HFF-Myc (cell line): ENCODE data around the gene PIP5K1A.
"Not testable (repeated sequence)": the region's sequence is repeated elsewhere in the genome, so short reads cannot be mapped to it uniquely, and the experiment has no call there.

Experiments used
- DNase-seq: peaks from one replicate; pipeline ENCODE4 v3.0.0-alpha.2; 2011; ENCODE audit warnings: low read depth; ENCODE audit errors: extremely low read depth
- H3K4me3 ChIP-seq: replicated peaks from 2 replicates; pipeline ENCODE4 v1.5.1; 2011; ENCODE audit warnings: low read depth, mild to moderate bottlenecking, control low read depth, low read length
- CTCF ChIP-seq: IDR thresholded peaks from 2 replicates; pipeline ENCODE4 v1.5.1; 2012; ENCODE audit warnings: mild to moderate bottlenecking, low read depth, low read length, control low read depth; ENCODE audit errors: missing control alignments

The PIP5K1A gene

GRCh38 chr1:151192047-151192446, 6.3 kb upstream of the PIP5K1A start:
- no peak for DNase-seq
- no peak for TF ChIP-seq CTCF
- no peak overlapping the region for H3K4me3 ChIP-seq

DNA sequence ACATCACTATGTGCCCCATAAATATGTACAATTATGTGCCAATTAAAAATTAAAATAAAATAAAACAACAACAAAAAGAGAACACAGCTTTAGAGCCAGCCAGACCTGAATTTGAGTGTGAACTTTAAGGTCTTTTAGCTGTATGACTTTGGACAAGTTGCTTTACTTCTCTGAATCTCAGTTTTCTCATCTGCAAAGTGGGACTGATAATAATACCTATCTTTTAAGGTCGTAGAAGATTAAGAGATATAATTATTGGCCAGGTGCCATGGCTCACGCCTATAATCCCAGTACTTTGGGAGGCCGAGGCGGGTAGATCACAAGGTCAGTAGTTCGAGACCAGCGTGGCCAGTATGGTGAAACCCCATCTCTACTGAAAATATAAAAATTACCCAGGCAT, 5.0 kb upstream of the PIP5K1A start:
- no peak overlapping the region for H3K4me3 ChIP-seq
- TF ChIP-seq CTCF: no peak
- no peak for DNase-seq

DNA sequence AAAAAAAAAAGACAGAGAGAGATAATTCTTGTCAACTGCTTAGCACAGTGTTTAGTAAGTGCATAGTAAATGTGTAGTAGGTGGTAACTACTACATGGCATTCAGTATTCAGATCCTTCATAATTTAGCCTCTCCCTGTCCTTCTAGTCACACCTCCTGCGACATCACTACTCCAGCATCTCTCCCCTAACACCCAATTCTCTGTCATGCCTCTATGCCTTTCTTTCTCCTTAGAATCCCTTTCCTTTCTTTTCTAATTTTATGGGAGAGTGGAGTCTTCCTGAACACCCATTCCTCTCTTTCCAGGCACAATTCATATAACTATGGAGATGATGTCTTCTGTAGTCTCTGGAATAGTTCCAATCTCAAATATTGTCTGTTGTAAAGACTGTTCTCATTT, 4.5 kb upstream of the PIP5K1A start:
- no peak for DNase-seq
- H3K4me3 ChIP-seq: no peak overlapping the region
- TF ChIP-seq CTCF: no peak

DNA sequence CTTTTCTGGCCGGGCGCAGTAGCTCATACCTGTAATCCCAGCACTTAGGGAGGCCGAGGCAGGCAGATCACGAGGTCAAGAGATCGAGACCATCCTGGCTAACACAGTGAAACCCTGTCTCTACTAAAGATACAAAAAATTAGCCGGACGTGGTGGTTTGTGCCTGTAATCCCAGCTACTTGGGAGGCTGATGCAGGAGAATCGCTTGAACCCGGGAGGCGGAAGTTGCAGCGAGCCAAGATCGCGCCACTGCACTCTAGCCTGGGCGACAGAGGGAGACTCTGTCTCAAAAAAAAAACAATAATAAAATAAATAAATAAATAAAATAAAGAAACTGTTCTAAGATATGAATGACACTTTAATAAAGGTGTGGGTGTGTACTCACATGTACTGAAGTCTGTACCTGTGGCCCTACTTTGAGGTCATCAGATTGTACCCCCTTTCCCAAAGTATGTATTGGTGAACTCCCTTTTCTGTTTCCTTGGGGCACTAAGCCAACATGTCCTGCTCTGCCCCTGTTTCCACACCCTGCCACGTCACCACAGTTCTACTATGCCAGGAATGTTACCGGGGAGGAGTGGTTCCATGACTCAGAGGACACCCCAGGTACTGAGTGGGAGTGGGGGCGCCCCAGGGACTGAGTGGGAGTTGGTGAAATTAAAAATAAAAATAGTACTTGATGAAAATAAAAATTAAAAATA, 3.3 kb upstream of the PIP5K1A start:
- peak; percentile 81 for DNase-seq
- H3K4me3 ChIP-seq: peak overlapping the region; percentile 23

- TF ChIP-seq CTCF: peak; percentile 52
- H3K4me3 ChIP-seq: peak overlapping the region; percentile 23
- DNase-seq: peak; percentile 90
These were observed 2.0 kb upstream of the PIP5K1A start for GRCh38 chr1:151196292-151196800.

GRCh38 chr1:151197863-151198253, 494 bp upstream of the PIP5K1A start:
- peak overlapping the region; percentile 100 for H3K4me3 ChIP-seq
- no peak for DNase-seq
- no peak for TF ChIP-seq CTCF

GRCh38 chr1:151199873-151200581, 1.7 kb downstream of the PIP5K1A start:
- peak; percentile 66 for DNase-seq
- peak overlapping the region; percentile 100 for H3K4me3 ChIP-seq
- no peak for TF ChIP-seq CTCF

GRCh38 chr1:151205381-151205965, 7.1 kb downstream of the PIP5K1A start:
- not testable (repeated sequence) for DNase-seq, H3K4me3 ChIP-seq
